Measurements from ENCODE around the gene UBQLN3.

Gene UBQLN3

DNA sequence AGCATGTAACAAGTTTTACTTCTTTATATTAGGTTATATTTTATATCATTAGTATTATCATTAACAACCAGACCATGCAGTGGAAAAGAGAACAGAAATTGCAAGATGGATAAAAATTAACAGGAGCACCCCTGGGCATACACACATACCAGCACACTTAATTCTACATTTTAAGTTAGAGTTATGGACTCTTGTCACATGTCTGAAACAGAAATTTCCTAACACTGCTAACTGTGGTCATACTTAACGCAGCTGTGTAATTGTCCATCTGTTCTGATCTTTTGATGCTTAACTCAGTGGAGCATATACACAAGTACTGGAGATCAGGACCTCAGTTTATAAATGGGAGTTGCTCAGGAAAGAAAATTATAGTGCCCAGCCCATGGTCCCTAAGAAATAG is 38.2 kb upstream of the UBQLN3 start:
- no peak overlapping the region for H3K27ac ChIP-seq
- TF ChIP-seq CTCF (conservative IDR thresholded peaks at IDR 0.05; ENCODE audit: low read depth): no peak
- ChIA-PET CTCF (no interaction called here), POLR2A (ENCODE audit: low non-redundant PET) (no interaction called here)
- no peak for DNase-seq (ENCODE audit: low spot score)

- CTCF ChIA-PET: interaction anchor here (0.7 kb wide), 1 partner anchor 88 kb away, joined by 4 read pairs; no protein-coding TSS in a partner anchor
- DNase-seq (ENCODE audit: low spot score): no peak
These were observed 36.7 kb upstream of the UBQLN3 start for GRCh38 chr11:5546457-5546856.

GRCh38 chr11:5541427-5541826 is 31.7 kb upstream of the UBQLN3 start:
- no peak for DNase-seq (ENCODE audit: low spot score)
- ChIA-PET POLR2A (ENCODE audit: low non-redundant PET) (no interaction called here), CTCF (no interaction called here)
- TF ChIP-seq CTCF (conservative IDR thresholded peaks at IDR 0.05; ENCODE audit: low read depth): no peak
- H3K27ac ChIP-seq: no peak overlapping the region

More at GRCh38 chr11:5546457-5546856, 36.7 kb upstream of the UBQLN3 start:
- POLR2A ChIA-PET (ENCODE audit: low non-redundant PET): no interaction called here
- no peak for TF ChIP-seq CTCF (conservative IDR thresholded peaks at IDR 0.05; ENCODE audit: low read depth)
- H3K27ac ChIP-seq: no peak overlapping the region

DNA sequence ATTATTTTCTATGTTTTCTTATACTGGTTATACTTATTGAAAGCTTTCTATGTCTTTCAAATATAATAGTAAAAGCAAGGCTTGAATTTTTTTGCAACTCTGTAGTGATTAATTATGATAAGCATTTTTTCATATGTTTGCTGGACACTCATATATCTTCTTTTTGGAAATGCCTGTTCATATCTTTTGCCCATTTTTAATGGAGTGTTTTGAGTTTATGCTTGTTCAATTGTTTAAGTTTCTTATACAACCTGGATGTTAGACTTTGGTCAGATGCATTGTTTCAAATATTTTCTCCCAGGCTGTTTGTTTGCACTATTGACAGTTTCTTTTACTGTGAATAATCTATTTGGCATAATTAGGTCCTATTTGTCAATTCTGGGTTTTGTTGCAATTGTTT is 26.7 kb upstream of the UBQLN3 start:
- no peak for DNase-seq (ENCODE audit: low spot score)
- H3K27ac ChIP-seq: no peak overlapping the region
- POLR2A ChIA-PET (ENCODE audit: low non-redundant PET): no interaction called here
- CTCF ChIA-PET: no interaction called here
- no peak for TF ChIP-seq CTCF (conservative IDR thresholded peaks at IDR 0.05; ENCODE audit: low read depth)

GRCh38 chr11:5534046-5534445 is 24.3 kb upstream of the UBQLN3 start:
- POLR2A ChIA-PET (ENCODE audit: low non-redundant PET): no interaction called here
- no peak for DNase-seq (ENCODE audit: low spot score)
- CTCF ChIA-PET: no interaction called here
- TF ChIP-seq CTCF (conservative IDR thresholded peaks at IDR 0.05; ENCODE audit: low read depth): no peak
- no peak overlapping the region for H3K27ac ChIP-seq

- TF ChIP-seq CTCF (conservative IDR thresholded peaks at IDR 0.05; ENCODE audit: low read depth): no peak
- CTCF ChIA-PET: interaction anchor here (0.6 kb wide), 1 partner anchor 912 kb away, joined by 3 read pairs; no protein-coding TSS in a partner anchor
- H3K27ac ChIP-seq: no peak overlapping the region
- DNase-seq (ENCODE audit: low spot score): no peak
- POLR2A ChIA-PET (ENCODE audit: low non-redundant PET): no interaction called here
These were observed 21.5 kb upstream of the UBQLN3 start for GRCh38 chr11:5531053-5531831.
